Measurements from ENCODE around the gene CCL22.

The CCL22 gene

DNA sequence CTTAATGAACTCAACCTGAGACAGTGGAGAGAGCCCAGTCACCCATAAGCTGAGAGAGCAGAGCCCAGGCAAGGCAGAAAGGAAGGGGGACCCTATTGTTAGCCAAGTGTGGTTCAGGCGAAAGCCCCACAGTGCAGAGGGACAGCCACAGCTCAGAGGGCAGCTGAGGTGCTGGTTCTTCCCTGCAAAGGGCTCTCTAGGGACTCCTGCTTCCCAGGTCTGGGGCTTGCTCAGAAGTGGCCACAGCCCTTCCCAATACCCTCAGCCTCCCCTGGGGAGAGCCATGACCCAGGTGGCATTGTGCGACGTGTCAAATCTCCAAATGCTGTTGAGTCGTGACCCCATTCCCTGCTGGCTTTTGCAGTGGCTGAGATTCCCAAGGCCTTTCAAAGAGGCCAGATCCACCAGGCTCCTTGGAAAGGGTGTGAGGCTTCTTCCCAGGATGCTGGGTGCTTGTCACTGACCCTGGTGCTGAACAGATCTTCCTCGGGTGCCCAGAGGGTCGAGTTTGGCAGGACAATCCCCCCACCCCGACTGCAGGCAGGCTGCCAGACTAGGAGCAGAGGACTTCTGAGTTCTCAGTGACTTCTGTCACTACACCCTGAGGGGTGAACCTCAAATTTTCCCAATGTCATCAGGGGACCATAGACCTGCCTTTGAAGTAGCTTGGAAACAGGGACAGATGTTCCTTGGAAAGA lies 43.5 kb downstream of the CCL22 start:
- in situ Hi-C loops (cut with MboI; ENCODE audit: low pct_unique_long_range_greater_than_20kb, low sequenced_read_pairs, unreplicated experiment), result loop anchor here (25.0 kb wide), 1 partner anchor 315 kb away; the partner anchor contains the start of gene CPNE2
- TF ChIP-seq, protein P1, sequence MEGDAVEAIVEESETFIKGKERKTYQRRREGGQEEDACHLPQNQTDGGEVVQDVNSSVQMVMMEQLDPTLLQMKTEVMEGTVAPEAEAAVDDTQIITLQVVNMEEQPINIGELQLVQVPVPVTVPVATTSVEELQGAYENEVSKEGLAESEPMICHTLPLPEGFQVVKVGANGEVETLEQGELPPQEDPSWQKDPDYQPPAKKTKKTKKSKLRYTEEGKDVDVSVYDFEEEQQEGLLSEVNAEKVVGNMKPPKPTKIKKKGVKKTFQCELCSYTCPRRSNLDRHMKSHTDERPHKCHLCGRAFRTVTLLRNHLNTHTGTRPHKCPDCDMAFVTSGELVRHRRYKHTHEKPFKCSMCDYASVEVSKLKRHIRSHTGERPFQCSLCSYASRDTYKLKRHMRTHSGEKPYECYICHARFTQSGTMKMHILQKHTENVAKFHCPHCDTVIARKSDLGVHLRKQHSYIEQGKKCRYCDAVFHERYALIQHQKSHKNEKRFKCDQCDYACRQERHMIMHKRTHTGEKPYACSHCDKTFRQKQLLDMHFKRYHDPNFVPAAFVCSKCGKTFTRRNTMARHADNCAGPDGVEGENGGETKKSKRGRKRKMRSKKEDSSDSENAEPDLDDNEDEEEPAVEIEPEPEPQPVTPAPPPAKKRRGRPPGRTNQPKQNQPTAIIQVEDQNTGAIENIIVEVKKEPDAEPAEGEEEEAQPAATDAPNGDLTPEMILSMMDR (IDR thresholded peaks at IDR 0.05; ENCODE audit: extremely low read depth, insufficient read depth, missing control alignments), result no peak
- no peak for DNase-seq (ENCODE audit: low spot score)

GRCh38 chr16:57403965-57404817 lies 45.6 kb downstream of the CCL22 start, which contains the start of gene CCL17:
CCL17 (plus strand) TSS chr16:57404767; CDS start chr16:57413933, 9,166 bp downstream.
- no peak for DNase-seq (ENCODE audit: low spot score)
- TF ChIP-seq, protein P1 (IDR thresholded peaks at IDR 0.05; ENCODE audit: extremely low read depth, insufficient read depth, missing control alignments), result no peak
- in situ Hi-C loops (cut with MboI; ENCODE audit: low pct_unique_long_range_greater_than_20kb, low sequenced_read_pairs, unreplicated experiment), result loop anchor here (25.0 kb wide), 1 partner anchor 317 kb away; the partner anchor contains the start of gene CPNE2

- TF ChIP-seq, protein P1 (IDR thresholded peaks at IDR 0.05; ENCODE audit: extremely low read depth, insufficient read depth, missing control alignments), result no peak
- no peak for DNase-seq (ENCODE audit: low spot score)
- in situ Hi-C loops (cut with MboI; ENCODE audit: low pct_unique_long_range_greater_than_20kb, low sequenced_read_pairs, unreplicated experiment), result loop anchor here (25.0 kb wide), 1 partner anchor 318 kb away; the partner anchor contains the start of gene CPNE2
Observed at GRCh38 chr16:57405097-57405496, 46.5 kb downstream of the CCL22 start.

GRCh38 chr16:57406881-57407280 lies 48.3 kb downstream of the CCL22 start:
- in situ Hi-C loops (cut with MboI; ENCODE audit: low pct_unique_long_range_greater_than_20kb, low sequenced_read_pairs, unreplicated experiment), result loop anchor here (25.0 kb wide), 1 partner anchor 320 kb away; the partner anchor contains the start of gene CPNE2
- TF ChIP-seq, protein P1 (IDR thresholded peaks at IDR 0.05; ENCODE audit: extremely low read depth, insufficient read depth, missing control alignments), result no peak
- no peak for DNase-seq (ENCODE audit: low spot score)

GRCh38 chr16:57407521-57408353 lies 49.2 kb downstream of the CCL22 start:
- in situ Hi-C loops (cut with MboI; ENCODE audit: low pct_unique_long_range_greater_than_20kb, low sequenced_read_pairs, unreplicated experiment), result loop anchor here (25.0 kb wide), 1 partner anchor 320 kb away; the partner anchor contains the start of gene CPNE2
- TF ChIP-seq, protein P1 (IDR thresholded peaks at IDR 0.05; ENCODE audit: extremely low read depth, insufficient read depth, missing control alignments), result no peak
- no peak for DNase-seq (ENCODE audit: low spot score)
